ENCODE data around the gene TBC1D1.

DNA sequence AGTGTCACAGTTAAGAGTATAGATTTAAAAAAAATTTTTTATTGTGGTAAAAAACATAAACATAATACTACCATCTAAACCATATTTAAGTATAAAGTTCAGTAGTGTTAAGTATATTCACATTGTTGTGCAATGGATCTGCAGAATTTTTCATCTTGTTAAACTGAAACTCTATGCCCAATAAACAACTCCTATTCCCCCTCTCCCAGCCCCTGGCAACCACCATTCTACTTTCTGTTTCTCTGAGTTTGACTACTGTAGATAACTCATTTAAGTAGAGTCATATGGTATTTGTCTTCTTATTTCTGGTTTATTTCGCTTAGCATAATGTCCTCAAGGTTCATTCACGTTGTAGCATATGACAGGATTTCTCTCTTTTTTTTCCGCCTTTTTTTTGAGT lies 181.7 kb downstream of the TBC1D1 start:
- TF ChIP-seq, protein P1, sequence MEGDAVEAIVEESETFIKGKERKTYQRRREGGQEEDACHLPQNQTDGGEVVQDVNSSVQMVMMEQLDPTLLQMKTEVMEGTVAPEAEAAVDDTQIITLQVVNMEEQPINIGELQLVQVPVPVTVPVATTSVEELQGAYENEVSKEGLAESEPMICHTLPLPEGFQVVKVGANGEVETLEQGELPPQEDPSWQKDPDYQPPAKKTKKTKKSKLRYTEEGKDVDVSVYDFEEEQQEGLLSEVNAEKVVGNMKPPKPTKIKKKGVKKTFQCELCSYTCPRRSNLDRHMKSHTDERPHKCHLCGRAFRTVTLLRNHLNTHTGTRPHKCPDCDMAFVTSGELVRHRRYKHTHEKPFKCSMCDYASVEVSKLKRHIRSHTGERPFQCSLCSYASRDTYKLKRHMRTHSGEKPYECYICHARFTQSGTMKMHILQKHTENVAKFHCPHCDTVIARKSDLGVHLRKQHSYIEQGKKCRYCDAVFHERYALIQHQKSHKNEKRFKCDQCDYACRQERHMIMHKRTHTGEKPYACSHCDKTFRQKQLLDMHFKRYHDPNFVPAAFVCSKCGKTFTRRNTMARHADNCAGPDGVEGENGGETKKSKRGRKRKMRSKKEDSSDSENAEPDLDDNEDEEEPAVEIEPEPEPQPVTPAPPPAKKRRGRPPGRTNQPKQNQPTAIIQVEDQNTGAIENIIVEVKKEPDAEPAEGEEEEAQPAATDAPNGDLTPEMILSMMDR (conservative IDR thresholded peaks at IDR 0.05), result no peak
- no peak for TF ChIP-seq EZH2 (IDR thresholded peaks at IDR 0.05; ENCODE audit: low read depth)

Measured in PC-9 (cell line).